Suprapubic skin (tissue), 4 donors: ENCODE data around the gene GABRB1. TPM values are rescaled to one million over a fixed set of nuclear protein-coding genes. Genes with fewer than 3 reads are reported as not detected.

Experiments used
- DNase-seq, 2 donors: peaks; one replicate each; pipeline ENCODE4 v3.0.0-alpha.2; 2019; ENCODE audit warnings: low spot score in 2 of 2
- H3K27ac ChIP-seq: fragments of 200-600 bp; sonication (generic); one replicate; pipeline ENCODE4 v1.5.1; 2019
- H3K27me3 ChIP-seq: fragments of 200-600 bp; sonication (generic); one replicate; pipeline ENCODE4 v1.5.1; 2019
- H3K36me3 ChIP-seq: fragments of 200-600 bp; sonication (generic); one replicate; pipeline ENCODE4 v1.5.1; 2019
- H3K4me1 ChIP-seq: fragments of 200-600 bp; sonication (generic); one replicate; pipeline ENCODE4 v1.5.1; 2019
- H3K4me3 ChIP-seq: fragments of 200-600 bp; sonication (generic); one replicate; pipeline ENCODE4 v1.5.1; 2019; ENCODE audit warnings: mild to moderate bottlenecking
- H3K9me3 ChIP-seq: fragments of 200-600 bp; sonication (generic); one replicate; pipeline ENCODE4 v1.5.1; 2019
- EP300 ChIP-seq: sonication (generic); formaldehyde crosslinking; IDR thresholded peaks from one replicate; pipeline ENCODE4 v1.6.1; 2017; ENCODE audit warnings: antibody characterized with exemption
- POLR2A ChIP-seq, 2 donors: fragments of 450-650 bp; IDR thresholded peaks; one replicate each; pipeline ENCODE4 v1.6.1; 2017; ENCODE audit warnings: antibody characterized with exemption in 2 of 2, mild to moderate bottlenecking in 2 of 2, moderate library complexity in 2 of 2
- POLR2AphosphoS5 ChIP-seq, 3 donors: sonication (generic); formaldehyde crosslinking; IDR thresholded peaks; one replicate each; pipeline ENCODE4 v1.6.1; 2017; ENCODE audit warnings: antibody characterized with exemption in 3 of 3
- WGBS: methylation state at CpG from one replicate; pipeline ENCODE4 v1.1.5; 2018; 5-methylcytosine and 5-hydroxymethylcytosine counted together
- total RNA-seq, 4 donors: library from RNA; depleted of rRNA; stranded (reverse); fragments of >200 nt; gene quantifications; one replicate each; pipeline ENCODE4 v1.1.0, GENCODE V29; 2016
- TF ChIP-seq, protein P1 (sequence below), 2 donors: fragments of 200-600 bp in 1 of 2; fragments of 450-650 bp in 1 of 2; sonication (generic) in 1 of 2; IDR thresholded peaks; one replicate each; pipeline ENCODE4 v1.5.1; 2016 to 2019; ENCODE audit warnings: antibody characterized with exemption in 2 of 2, mild to moderate bottlenecking in 1 of 2, moderate library complexity in 1 of 2

GABRB1 gene
- total RNA-seq, 4 donors from 2014 or later, result not detected

DNA sequence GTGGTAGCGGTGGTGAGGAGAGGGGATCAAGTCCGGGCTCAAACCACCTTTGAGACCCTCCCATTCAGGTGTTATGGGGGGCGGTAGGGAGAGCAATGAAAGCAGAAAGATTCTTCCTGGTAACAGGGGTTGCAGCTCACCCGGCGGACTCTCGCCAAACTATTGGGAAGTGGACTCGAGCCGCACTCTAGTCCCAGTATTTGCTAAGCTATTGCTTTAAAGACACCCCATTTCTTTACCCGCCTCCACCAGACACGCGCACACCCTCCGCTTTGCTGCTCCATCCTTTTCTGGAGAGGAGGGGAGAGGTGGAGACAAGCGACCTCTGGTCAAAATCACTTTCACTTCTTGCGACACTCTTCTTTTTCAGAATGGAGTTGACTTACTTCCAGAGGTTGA is 37.4 kb upstream of the GABRB1 start:
- Histone ChIP-seq H3K4me3 (peak overlapping the region; percentile 43), H3K9me3 (no peaks in the 10 kb centered on the region), H3K27me3 (peaks cover 35% of the 10 kb centered on the region), H3K36me3 (no peaks in the 10 kb centered on the region), H3K27ac (no peak overlapping the region), H3K4me1 (peaks cover 21% of the 10 kb centered on the region)
- TF ChIP-seq, protein P1, sequence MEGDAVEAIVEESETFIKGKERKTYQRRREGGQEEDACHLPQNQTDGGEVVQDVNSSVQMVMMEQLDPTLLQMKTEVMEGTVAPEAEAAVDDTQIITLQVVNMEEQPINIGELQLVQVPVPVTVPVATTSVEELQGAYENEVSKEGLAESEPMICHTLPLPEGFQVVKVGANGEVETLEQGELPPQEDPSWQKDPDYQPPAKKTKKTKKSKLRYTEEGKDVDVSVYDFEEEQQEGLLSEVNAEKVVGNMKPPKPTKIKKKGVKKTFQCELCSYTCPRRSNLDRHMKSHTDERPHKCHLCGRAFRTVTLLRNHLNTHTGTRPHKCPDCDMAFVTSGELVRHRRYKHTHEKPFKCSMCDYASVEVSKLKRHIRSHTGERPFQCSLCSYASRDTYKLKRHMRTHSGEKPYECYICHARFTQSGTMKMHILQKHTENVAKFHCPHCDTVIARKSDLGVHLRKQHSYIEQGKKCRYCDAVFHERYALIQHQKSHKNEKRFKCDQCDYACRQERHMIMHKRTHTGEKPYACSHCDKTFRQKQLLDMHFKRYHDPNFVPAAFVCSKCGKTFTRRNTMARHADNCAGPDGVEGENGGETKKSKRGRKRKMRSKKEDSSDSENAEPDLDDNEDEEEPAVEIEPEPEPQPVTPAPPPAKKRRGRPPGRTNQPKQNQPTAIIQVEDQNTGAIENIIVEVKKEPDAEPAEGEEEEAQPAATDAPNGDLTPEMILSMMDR (IDR thresholded peaks at IDR 0.05), result no peak
- TF ChIP-seq POLR2A (IDR thresholded peaks at IDR 0.05) (no peak), POLR2AphosphoS5 (IDR thresholded peaks at IDR 0.05) (no peak), EP300 (no peak)
- no peak for DNase-seq
- 2% methylated on average over 13 of the region's 14 CpGs for WGBS

DNA sequence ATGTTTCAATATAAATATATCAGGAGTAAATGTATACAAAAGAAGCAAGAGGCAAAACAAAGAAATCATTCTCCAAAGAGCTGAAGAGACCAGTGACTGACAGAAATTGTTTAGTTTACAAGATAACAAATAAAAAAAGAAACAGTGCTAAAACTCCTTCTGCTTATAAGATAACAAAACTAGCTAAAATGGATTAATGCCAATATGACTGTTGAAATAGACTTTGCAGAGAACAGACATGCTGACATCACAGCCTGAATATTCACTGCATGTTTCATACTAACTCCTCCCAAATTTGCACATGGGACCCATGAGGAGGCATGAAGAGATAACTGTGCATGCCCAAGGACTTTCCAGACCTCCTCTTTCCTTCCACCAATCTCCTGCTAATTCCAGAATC is 31.8 kb upstream of the GABRB1 start:
- Histone ChIP-seq H3K27ac (no peak overlapping the region), H3K36me3 (no peaks in the 10 kb centered on the region), H3K27me3 (peaks cover 10% of the 10 kb centered on the region), H3K9me3 (no peaks in the 10 kb centered on the region), H3K4me1 (no peaks in the 10 kb centered on the region), H3K4me3 (no peak overlapping the region)
- no peak for TF ChIP-seq EP300
- TF ChIP-seq, protein P1 (IDR thresholded peaks at IDR 0.05), result no peak
- TF ChIP-seq POLR2A (IDR thresholded peaks at IDR 0.05), result no peak
- no peak for TF ChIP-seq POLR2AphosphoS5 (IDR thresholded peaks at IDR 0.05)
- no peak for DNase-seq

DNA sequence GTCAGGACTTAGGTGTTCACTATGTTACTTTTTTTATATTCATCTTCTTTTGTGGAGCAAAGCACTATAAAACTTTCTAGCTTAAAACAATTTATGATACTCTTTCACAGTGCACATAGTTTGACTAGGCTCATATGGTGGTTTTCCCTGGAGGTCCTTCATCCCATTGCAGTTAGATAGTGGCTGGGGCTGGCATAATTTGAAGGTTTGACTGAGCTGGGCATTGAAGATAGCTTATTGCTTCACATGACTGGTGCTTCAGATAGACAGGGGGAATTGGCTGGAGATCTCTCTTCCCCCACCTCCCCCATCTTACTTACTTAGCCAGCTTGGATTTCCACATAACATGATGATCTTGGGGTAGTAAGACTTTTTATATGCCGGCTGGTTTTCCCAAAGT is 31.0 kb upstream of the GABRB1 start:
- 100% methylated on average over 1 of the region's 1 CpG for WGBS
- Histone ChIP-seq H3K4me3 (no peak overlapping the region), H3K9me3 (no peaks in the 10 kb centered on the region), H3K27ac (no peak overlapping the region), H3K36me3 (no peaks in the 10 kb centered on the region), H3K27me3 (peaks cover 2% of the 10 kb centered on the region), H3K4me1 (no peaks in the 10 kb centered on the region)
- TF ChIP-seq POLR2A (IDR thresholded peaks at IDR 0.05) (no peak), EP300 (no peak), POLR2AphosphoS5 (IDR thresholded peaks at IDR 0.05) (no peak)
- TF ChIP-seq, protein P1 (IDR thresholded peaks at IDR 0.05), result no peak
- no peak for DNase-seq

DNA sequence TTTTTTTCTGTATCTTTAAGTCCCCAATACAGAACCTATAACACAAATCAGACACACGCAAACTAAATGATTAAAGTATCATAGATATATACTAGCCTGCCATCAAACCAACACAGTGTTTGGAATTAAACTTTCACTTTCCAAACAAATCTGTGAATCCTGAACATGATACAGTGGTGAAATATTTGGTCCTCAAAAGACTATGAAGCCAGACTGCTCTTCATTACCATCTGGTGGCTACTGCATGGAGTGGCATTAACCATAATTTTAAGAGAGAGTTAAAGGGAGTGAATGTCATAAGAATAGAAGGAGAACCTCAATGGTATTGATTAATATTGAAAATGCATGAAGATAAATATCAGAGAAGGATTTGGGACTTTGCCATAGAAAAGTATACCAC is 28.8 kb upstream of the GABRB1 start:
- no peak for DNase-seq
- Histone ChIP-seq H3K4me1 (no peaks in the 10 kb centered on the region), H3K4me3 (no peak overlapping the region), H3K9me3 (no peaks in the 10 kb centered on the region), H3K36me3 (no peaks in the 10 kb centered on the region), H3K27ac (no peak overlapping the region), H3K27me3 (no peaks in the 10 kb centered on the region)
- TF ChIP-seq EP300 (no peak), POLR2A (IDR thresholded peaks at IDR 0.05) (no peak), POLR2AphosphoS5 (IDR thresholded peaks at IDR 0.05) (no peak)
- TF ChIP-seq, protein P1 (IDR thresholded peaks at IDR 0.05), result no peak
- 72% methylated on average over 1 of the region's 1 CpG for WGBS

DNA sequence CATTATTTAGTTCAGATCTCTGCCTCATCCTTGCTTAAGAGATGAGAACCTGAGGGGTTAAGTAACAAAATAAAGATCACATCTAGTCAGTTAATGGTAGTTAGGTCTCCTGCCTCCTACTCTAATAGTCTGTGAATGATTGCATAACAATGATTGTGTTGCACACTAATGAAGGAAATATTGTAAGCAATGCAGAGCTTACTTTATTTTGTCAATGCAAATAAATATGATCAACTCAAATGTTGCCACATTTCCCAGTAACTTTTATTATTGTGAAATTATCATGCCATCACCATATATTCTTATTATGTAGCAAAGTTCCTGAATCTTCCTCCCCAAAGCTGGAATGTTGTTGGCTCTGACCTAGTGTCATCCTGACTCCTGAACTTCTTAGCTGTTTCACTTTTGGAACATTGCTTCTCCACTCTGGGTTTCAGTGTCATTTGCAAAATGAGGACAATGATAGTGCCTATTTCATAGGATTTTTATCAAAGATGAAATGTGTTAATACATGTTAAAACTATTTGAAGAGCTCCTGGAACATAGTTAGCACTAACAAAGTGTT is 20.9 kb upstream of the GABRB1 start:
- Histone ChIP-seq H3K9me3 (no peaks in the 10 kb centered on the region), H3K4me3 (no peak overlapping the region), H3K27ac (no peak overlapping the region), H3K36me3 (no peaks in the 10 kb centered on the region), H3K27me3 (no peaks in the 10 kb centered on the region), H3K4me1 (no peaks in the 10 kb centered on the region)
- TF ChIP-seq POLR2AphosphoS5 (IDR thresholded peaks at IDR 0.05) (no peak), POLR2A (IDR thresholded peaks at IDR 0.05) (no peak), EP300 (no peak)
- TF ChIP-seq, protein P1 (IDR thresholded peaks at IDR 0.05), result no peak
- no peak for DNase-seq
